Stimulated activated CD8-positive, alpha-beta memory T cell treated with anti-CD3 and anti-CD28 coated beads, Interleukin-4, amount 100 ng/mL, for 1 hour (primary cell): Measurements from ENCODE around the gene SMYD3.
"Not testable (repeated sequence)": the region's sequence is repeated elsewhere in the genome, so short reads cannot be mapped to it uniquely, and the experiment has no call there.

Source experiments
- DNase-seq, 2 donors: peaks; one replicate each; pipeline ENCODE4 v3.0.0-alpha.2; 2020; ENCODE audit warnings: low read depth in 2 of 2, low spot score in 1 of 2

The SMYD3 gene

GRCh38 chr1:245858022-245858721 lies 648.9 kb downstream of the SMYD3 start:
- DNase-seq = no peak

GRCh38 chr1:245856944-245857531 lies 650.0 kb downstream of the SMYD3 start:
- no peak for DNase-seq

- DNase-seq = no peak
These were observed 651.0 kb downstream of the SMYD3 start for GRCh38 chr1:245855846-245856730.

GRCh38 chr1:245853291-245853690 lies 653.8 kb downstream of the SMYD3 start:
- DNase-seq = no peak

GRCh38 chr1:245843101-245843500 lies 664.0 kb downstream of the SMYD3 start:
- DNase-seq = no peak

- no peak for DNase-seq
These were observed 665.0 kb downstream of the SMYD3 start for GRCh38 chr1:245842106-245842505.

GRCh38 chr1:245840971-245841370 lies 666.1 kb downstream of the SMYD3 start:
- no peak for DNase-seq

GRCh38 chr1:245837718-245838117 lies 669.4 kb downstream of the SMYD3 start:
- DNase-seq = no peak

- DNase-seq = no peak
These were observed 671.7 kb downstream of the SMYD3 start for GRCh38 chr1:245835386-245835785.

- DNase-seq = no peak
These were observed 673.1 kb downstream of the SMYD3 start for GRCh38 chr1:245834002-245834401.

- DNase-seq = no peak
These were observed 674.1 kb downstream of the SMYD3 start for GRCh38 chr1:245832771-245833527.

GRCh38 chr1:245831518-245831917 lies 675.6 kb downstream of the SMYD3 start:
- DNase-seq = no peak

- DNase-seq = no peak
These were observed 677.3 kb downstream of the SMYD3 start for GRCh38 chr1:245829826-245830225.

GRCh38 chr1:245829194-245829593 lies 677.9 kb downstream of the SMYD3 start:
- DNase-seq = no peak

GRCh38 chr1:245827301-245827700 lies 679.8 kb downstream of the SMYD3 start:
- no peak for DNase-seq

- no peak for DNase-seq
These were observed 681.8 kb downstream of the SMYD3 start for GRCh38 chr1:245825128-245825901.

- DNase-seq = no peak
These were observed 683.5 kb downstream of the SMYD3 start for GRCh38 chr1:245823408-245824147.

GRCh38 chr1:245822996-245823395 lies 684.1 kb downstream of the SMYD3 start:
- no peak for DNase-seq

GRCh38 chr1:245818363-245818762 lies 688.7 kb downstream of the SMYD3 start:
- DNase-seq = not testable (repeated sequence)

GRCh38 chr1:245816496-245816895 lies 690.6 kb downstream of the SMYD3 start:
- not testable (repeated sequence) for DNase-seq
